Measurements from ENCODE around the gene ZNF527.

- TF ChIP-seq CTCF (IDR thresholded peaks at IDR 0.05) (no peak), EZH2phosphoT487 (IDR thresholded peaks at IDR 0.05) (no peak), EZH2 (IDR thresholded peaks at IDR 0.05) (no peak)
Measured at GRCh38 chr19:37412700-37413099, 41.8 kb downstream of the ZNF527 start.
